ENCODE results near the gene MIS12.

The MIS12 gene

DNA sequence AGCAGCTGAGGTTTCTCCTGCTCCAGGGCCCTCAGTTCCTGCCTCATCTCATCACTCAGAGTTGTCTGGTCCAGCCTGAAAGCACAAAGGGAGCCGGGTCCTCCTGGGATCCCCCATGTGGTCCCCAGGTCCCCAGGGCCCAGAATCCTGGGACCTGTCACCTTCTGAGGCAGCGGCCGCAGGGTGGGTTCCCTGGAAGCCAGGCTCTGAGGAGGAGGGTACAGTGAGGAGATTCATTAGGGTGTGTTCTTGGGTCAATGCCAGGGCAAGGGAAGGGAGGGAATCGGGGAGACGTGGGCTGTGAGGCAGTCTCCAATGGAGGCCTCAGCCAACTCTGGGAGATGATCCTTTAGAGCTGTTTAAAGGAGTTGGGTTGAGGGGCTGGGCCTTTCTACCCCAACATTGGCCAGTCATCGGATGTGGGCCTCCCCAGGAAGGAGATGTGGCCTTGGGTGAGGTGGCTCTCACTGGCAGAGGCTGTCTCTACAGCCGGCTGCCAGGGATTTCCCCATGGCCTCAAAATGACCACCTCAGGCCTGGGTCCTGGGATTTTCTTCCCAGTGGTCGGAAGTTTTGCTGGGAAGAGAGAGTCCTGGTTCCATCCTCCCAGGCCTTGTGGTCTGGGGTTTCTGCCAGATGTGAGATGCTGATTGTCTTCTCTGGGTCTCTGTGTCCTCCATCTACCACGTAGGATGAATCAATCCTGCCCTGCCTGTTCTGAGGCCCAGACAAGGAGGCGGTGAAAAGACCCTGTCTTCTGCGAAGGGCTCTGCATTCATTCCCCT, 50.7 kb downstream of the MIS12 start:
- TF ChIP-seq, protein P1, sequence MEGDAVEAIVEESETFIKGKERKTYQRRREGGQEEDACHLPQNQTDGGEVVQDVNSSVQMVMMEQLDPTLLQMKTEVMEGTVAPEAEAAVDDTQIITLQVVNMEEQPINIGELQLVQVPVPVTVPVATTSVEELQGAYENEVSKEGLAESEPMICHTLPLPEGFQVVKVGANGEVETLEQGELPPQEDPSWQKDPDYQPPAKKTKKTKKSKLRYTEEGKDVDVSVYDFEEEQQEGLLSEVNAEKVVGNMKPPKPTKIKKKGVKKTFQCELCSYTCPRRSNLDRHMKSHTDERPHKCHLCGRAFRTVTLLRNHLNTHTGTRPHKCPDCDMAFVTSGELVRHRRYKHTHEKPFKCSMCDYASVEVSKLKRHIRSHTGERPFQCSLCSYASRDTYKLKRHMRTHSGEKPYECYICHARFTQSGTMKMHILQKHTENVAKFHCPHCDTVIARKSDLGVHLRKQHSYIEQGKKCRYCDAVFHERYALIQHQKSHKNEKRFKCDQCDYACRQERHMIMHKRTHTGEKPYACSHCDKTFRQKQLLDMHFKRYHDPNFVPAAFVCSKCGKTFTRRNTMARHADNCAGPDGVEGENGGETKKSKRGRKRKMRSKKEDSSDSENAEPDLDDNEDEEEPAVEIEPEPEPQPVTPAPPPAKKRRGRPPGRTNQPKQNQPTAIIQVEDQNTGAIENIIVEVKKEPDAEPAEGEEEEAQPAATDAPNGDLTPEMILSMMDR (conservative IDR thresholded peaks at IDR 0.05; ENCODE audit: low read depth), result no peak
- DNase-seq (ENCODE audit: low spot score), result no peak
- H3K27ac ChIP-seq, result peak overlapping the region; percentile 34; the same call in 1 of the 2 replicates
- ChIA-PET CTCF (no interaction called here), POLR2A (ENCODE audit: low non-redundant PET) (no interaction called here)

DNA sequence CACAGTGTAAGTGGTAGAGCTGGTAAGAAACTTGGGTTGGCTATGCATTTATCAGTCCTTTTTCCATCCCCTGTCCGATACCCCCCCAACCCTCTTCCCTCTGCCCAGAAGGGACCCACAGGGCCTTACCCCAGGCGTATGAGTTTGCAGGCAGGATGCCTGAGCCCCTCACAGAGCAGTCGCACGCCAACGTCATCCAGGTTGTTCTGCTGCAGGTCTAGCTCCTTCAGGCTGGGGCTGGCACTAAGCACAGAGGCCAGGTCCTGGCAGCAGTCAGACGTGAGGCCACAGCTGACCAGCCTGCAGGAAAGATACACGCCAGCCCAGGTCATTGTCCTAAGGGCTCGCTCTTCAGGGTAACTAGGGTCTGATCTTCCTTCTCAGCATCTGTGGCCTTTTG, 52.9 kb downstream of the MIS12 start:
- ChIA-PET POLR2A (ENCODE audit: low non-redundant PET) (no interaction called here), CTCF (no interaction called here)
- no peak for DNase-seq (ENCODE audit: low spot score)
- no peak overlapping the region for H3K27ac ChIP-seq
- TF ChIP-seq, protein P1 (conservative IDR thresholded peaks at IDR 0.05; ENCODE audit: low read depth), result no peak

GRCh38 chr17:5540321-5540720, 54.0 kb downstream of the MIS12 start:
- POLR2A ChIA-PET (ENCODE audit: low non-redundant PET), result no interaction called here
- DNase-seq (ENCODE audit: low spot score), result no peak
- CTCF ChIA-PET, result no interaction called here
- TF ChIP-seq, protein P1 (conservative IDR thresholded peaks at IDR 0.05; ENCODE audit: low read depth), result no peak
- no peak overlapping the region for H3K27ac ChIP-seq

All from RWPE1 (cell line).